ENCODE measurements around the gene MED8. TPM values are rescaled to one million over a fixed set of nuclear protein-coding genes. Genes with fewer than 3 reads are reported as not detected.

Gene MED8
- total and polyA plus RNA-seq, 2 experiments from 2014 or later = 16.6 to 25.7 TPM

DNA sequence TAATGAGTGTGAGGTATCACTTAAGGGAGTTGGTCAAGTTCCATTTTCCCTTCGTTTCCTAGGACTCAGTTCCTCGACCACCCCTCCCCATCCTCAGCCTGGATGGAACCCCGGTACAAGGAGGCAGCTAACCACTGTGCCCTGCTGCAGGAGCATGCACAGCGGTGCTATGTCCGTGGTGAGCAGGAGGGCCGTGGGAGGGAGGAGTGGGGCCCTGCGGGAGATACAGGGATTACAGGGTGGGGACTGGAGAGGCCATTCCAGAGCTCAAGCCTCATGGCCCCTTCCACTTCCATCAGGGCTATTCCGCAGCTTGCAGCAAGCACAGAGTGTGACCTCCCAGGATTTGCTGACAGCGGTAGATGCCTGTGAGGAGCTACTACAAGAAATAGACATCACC, 38.3 kb upstream of the MED8 start:
- H3K36me3 ChIP-seq (ENCODE audit: insufficient read depth) = no peaks in the 10 kb centered on the region

More for the DNA sequence above, 38.3 kb upstream of the MED8 start:
- no peak overlapping the region for H2AFZ ChIP-seq
- no peaks in the 10 kb centered on the region for H3K9me2 ChIP-seq (ENCODE audit: insufficient read depth)
- H4K20me1 ChIP-seq (replicated peaks; ENCODE audit: insufficient read depth) = no peaks in the 10 kb centered on the region
- no peak overlapping the region for H3K4me3 Mint-ChIP-seq
- H3K4me2 ChIP-seq = no peak overlapping the region
- ATAC-seq (no peak), DNase-seq (ENCODE audit: low spot score) (no peak)
- no peaks in the 10 kb centered on the region for H3F3A ChIP-seq (replicated peaks; ENCODE audit: low read depth)
- peaks cover under 1% of the 10 kb centered on the region; the same call in 1 of the 3 replicates for H3K4me1 Mint-ChIP-seq
- no peaks in the 10 kb centered on the region for H3K9me3 Mint-ChIP-seq
- no peak for TF ChIP-seq CREB1 (CRISPR knock-in tag; IDR thresholded peaks at IDR 0.05; ENCODE audit: low read depth)
- no peak for TF ChIP-seq EZH2phosphoT487 (IDR thresholded peaks at IDR 0.05; ENCODE audit: unreplicated experiment)
- TF ChIP-seq, protein P1, sequence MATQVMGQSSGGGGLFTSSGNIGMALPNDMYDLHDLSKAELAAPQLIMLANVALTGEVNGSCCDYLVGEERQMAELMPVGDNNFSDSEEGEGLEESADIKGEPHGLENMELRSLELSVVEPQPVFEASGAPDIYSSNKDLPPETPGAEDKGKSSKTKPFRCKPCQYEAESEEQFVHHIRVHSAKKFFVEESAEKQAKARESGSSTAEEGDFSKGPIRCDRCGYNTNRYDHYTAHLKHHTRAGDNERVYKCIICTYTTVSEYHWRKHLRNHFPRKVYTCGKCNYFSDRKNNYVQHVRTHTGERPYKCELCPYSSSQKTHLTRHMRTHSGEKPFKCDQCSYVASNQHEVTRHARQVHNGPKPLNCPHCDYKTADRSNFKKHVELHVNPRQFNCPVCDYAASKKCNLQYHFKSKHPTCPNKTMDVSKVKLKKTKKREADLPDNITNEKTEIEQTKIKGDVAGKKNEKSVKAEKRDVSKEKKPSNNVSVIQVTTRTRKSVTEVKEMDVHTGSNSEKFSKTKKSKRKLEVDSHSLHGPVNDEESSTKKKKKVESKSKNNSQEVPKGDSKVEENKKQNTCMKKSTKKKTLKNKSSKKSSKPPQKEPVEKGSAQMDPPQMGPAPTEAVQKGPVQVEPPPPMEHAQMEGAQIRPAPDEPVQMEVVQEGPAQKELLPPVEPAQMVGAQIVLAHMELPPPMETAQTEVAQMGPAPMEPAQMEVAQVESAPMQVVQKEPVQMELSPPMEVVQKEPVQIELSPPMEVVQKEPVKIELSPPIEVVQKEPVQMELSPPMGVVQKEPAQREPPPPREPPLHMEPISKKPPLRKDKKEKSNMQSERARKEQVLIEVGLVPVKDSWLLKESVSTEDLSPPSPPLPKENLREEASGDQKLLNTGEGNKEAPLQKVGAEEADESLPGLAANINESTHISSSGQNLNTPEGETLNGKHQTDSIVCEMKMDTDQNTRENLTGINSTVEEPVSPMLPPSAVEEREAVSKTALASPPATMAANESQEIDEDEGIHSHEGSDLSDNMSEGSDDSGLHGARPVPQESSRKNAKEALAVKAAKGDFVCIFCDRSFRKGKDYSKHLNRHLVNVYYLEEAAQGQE (IDR thresholded peaks at IDR 0.05; ENCODE audit: unreplicated experiment) = no peak
- no peak for TF ChIP-seq ZNF331 (CRISPR knock-in tag; IDR thresholded peaks at IDR 0.05; ENCODE audit: low read depth)
- TF ChIP-seq, protein P2, sequence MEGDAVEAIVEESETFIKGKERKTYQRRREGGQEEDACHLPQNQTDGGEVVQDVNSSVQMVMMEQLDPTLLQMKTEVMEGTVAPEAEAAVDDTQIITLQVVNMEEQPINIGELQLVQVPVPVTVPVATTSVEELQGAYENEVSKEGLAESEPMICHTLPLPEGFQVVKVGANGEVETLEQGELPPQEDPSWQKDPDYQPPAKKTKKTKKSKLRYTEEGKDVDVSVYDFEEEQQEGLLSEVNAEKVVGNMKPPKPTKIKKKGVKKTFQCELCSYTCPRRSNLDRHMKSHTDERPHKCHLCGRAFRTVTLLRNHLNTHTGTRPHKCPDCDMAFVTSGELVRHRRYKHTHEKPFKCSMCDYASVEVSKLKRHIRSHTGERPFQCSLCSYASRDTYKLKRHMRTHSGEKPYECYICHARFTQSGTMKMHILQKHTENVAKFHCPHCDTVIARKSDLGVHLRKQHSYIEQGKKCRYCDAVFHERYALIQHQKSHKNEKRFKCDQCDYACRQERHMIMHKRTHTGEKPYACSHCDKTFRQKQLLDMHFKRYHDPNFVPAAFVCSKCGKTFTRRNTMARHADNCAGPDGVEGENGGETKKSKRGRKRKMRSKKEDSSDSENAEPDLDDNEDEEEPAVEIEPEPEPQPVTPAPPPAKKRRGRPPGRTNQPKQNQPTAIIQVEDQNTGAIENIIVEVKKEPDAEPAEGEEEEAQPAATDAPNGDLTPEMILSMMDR (conservative IDR thresholded peaks at IDR 0.05; ENCODE audit: low read depth in 2 of 2) = no peak
- TF ChIP-seq, protein P3, sequence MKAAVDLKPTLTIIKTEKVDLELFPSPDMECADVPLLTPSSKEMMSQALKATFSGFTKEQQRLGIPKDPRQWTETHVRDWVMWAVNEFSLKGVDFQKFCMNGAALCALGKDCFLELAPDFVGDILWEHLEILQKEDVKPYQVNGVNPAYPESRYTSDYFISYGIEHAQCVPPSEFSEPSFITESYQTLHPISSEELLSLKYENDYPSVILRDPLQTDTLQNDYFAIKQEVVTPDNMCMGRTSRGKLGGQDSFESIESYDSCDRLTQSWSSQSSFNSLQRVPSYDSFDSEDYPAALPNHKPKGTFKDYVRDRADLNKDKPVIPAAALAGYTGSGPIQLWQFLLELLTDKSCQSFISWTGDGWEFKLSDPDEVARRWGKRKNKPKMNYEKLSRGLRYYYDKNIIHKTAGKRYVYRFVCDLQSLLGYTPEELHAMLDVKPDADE (IDR thresholded peaks at IDR 0.05) = no peak
- TF ChIP-seq, protein P4, sequence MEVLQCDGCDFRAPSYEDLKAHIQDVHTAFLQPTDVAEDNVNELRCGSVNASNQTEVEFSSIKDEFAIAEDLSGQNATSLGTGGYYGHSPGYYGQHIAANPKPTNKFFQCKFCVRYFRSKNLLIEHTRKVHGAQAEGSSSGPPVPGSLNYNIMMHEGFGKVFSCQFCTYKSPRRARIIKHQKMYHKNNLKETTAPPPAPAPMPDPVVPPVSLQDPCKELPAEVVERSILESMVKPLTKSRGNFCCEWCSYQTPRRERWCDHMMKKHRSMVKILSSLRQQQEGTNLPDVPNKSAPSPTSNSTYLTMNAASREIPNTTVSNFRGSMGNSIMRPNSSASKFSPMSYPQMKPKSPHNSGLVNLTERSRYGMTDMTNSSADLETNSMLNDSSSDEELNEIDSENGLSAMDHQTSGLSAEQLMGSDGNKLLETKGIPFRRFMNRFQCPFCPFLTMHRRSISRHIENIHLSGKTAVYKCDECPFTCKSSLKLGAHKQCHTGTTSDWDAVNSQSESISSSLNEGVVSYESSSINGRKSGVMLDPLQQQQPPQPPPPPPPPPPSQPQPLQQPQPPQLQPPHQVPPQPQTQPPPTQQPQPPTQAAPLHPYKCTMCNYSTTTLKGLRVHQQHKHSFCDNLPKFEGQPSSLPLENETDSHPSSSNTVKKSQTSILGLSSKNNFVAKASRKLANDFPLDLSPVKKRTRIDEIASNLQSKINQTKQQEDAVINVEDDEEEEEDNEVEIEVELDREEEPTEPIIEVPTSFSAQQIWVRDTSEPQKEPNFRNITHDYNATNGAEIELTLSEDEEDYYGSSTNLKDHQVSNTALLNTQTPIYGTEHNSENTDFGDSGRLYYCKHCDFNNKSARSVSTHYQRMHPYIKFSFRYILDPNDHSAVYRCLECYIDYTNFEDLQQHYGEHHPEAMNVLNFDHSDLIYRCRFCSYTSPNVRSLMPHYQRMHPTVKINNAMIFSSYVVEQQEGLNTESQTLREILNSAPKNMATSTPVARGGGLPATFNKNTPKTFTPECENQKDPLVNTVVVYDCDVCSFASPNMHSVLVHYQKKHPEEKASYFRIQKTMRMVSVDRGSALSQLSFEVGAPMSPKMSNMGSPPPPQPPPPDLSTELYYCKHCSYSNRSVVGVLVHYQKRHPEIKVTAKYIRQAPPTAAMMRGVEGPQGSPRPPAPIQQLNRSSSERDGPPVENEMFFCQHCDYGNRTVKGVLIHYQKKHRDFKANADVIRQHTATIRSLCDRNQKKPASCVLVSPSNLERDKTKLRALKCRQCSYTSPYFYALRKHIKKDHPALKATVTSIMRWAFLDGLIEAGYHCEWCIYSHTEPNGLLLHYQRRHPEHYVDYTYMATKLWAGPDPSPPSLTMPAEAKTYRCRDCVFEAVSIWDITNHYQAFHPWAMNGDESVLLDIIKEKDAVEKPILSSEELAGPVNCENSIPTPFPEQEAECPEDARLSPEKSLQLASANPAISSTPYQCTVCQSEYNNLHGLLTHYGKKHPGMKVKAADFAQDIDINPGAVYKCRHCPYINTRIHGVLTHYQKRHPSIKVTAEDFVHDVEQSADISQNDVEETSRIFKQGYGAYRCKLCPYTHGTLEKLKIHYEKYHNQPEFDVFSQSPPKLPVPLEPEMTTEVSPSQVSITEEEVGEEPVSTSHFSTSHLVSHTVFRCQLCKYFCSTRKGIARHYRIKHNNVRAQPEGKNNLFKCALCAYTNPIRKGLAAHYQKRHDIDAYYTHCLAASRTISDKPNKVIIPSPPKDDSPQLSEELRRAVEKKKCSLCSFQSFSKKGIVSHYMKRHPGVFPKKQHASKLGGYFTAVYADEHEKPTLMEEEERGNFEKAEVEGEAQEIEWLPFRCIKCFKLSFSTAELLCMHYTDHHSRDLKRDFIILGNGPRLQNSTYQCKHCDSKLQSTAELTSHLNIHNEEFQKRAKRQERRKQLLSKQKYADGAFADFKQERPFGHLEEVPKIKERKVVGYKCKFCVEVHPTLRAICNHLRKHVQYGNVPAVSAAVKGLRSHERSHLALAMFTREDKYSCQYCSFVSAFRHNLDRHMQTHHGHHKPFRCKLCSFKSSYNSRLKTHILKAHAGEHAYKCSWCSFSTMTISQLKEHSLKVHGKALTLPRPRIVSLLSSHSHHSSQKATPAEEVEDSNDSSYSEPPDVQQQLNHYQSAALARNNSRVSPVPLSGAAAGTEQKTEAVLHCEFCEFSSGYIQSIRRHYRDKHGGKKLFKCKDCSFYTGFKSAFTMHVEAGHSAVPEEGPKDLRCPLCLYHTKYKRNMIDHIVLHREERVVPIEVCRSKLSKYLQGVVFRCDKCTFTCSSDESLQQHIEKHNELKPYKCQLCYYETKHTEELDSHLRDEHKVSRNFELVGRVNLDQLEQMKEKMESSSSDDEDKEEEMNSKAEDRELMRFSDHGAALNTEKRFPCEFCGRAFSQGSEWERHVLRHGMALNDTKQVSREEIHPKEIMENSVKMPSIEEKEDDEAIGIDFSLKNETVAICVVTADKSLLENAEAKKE (CRISPR knock-in tag; IDR thresholded peaks at IDR 0.05) = no peak
- no peak for TF ChIP-seq EZH2 (IDR thresholded peaks at IDR 0.05; ENCODE audit: low read depth, unreplicated experiment)
- TF ChIP-seq STAT1 (IDR thresholded peaks at IDR 0.05; ENCODE audit: unreplicated experiment) = no peak
- TF ChIP-seq JUNB (IDR thresholded peaks at IDR 0.05; ENCODE audit: unreplicated experiment) = no peak
- TF ChIP-seq NANOG (IDR thresholded peaks at IDR 0.05; ENCODE audit: borderline replicate concordance) = no peak
- H3K27me3 ChIP-seq (ENCODE audit: insufficient read depth) = no peaks in the 10 kb centered on the region
- H3K27ac Mint-ChIP-seq = no peak overlapping the region
- H3K79me2 ChIP-seq (replicated peaks; ENCODE audit: insufficient read depth) = no peaks in the 10 kb centered on the region
- H3K27ac ChIP-seq (ENCODE audit: low read depth) = no peak overlapping the region
- peaks cover 49% of the 10 kb centered on the region for H3K36me3 Mint-ChIP-seq (ENCODE audit: low read depth)
- no peak overlapping the region for H3K4me3 ChIP-seq
- peaks cover 2% of the 10 kb centered on the region for H3K27me3 Mint-ChIP-seq (ENCODE audit: insufficient read depth, low read depth, poor library complexity)
- H3K4me1 ChIP-seq (ENCODE audit: insufficient read depth) = no peaks in the 10 kb centered on the region

All from GM23338 (cell line).